GM19023 (cell line): ENCODE results near the gene AGO3.

Source experiments
- ATAC-seq: cut with Tn5 transposase; IDR thresholded peaks from one replicate; pipeline ENCODE4 v1.9.1; 2021; ENCODE audit warnings: mild to moderate bottlenecking, moderate library complexity; ENCODE audit not compliant: unreplicated experiment

The AGO3 gene

DNA sequence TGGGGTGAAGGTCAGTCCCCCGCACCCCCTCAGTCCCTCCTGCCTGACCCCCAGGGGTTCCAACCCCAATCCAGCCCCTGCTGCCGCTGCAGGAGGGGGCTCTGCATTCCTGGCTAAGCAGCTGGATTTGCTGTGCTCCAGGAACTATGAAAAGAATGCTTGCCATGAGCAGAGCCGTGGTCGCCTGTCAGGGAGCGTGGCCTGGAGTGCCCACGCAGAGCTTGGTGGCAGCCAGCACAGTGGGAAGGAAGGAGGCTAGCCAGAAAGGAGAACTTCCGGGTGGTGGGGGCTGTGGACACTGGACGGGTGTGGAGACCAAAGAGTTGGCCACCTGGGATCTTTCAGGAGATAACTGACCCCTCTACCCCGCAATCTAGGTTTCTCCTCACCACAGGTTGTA is 188.6 kb downstream of the AGO3 start:
- no peak for ATAC-seq
